Measurements from ENCODE around the gene ATP10B. TPM values are rescaled to one million over a fixed set of nuclear protein-coding genes. Genes with fewer than 3 reads are reported as not detected.

The ATP10B gene
- total and polyA plus RNA-seq, 10 of the 15 experiments (the other 5 are each of a cell fraction or from before 2014, with no cell fraction given): not detected

DNA sequence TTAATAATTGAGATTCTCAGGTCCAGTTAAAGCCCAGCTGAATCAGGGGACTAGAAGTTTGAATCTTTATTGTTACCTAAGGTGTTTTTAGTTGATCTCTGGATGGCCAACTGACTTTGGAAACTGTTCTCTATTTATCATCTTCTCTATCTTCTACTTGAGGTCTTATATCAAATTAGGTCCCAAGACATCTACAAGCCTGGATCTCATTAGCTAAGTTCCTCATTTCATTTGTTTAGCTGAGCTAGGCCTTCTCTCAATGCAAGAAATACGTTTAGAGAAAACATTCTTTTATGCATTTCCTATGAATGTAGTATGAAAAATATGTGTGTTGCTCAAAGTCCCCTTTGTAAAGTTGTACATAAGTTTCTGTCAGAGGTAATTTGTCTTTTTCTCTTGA lies 233.7 kb downstream of the ATP10B start:
- no peak overlapping the region for H3K27ac ChIP-seq (ENCODE audit: control insufficient read depth, insufficient read depth)
- BruUV-seq (replicated peaks): no TSS peak
- ATAC-seq: no peak
- WGBS (ENCODE audit: insufficient coverage, insufficient replicate concordance, low lambda C conversion rate, missing lambda C conversion rate): 0% methylated on average over 1 of the region's 1 CpG
- no peaks in the 10 kb centered on the region for H3K4me1 ChIP-seq (ENCODE audit: control insufficient read depth, insufficient read depth, low read length)
- no peaks in the 10 kb centered on the region for H3K79me2 ChIP-seq (ENCODE audit: control insufficient read depth, insufficient read depth, low read length)
- in situ Hi-C loops (cut with MboI): no loop called here
- H3K4me3 ChIP-seq: no peak overlapping the region
- no peak for DNase-seq (ENCODE audit: low read depth, low spot score)
- H4K20me1 ChIP-seq (ENCODE audit: control insufficient read depth, insufficient read depth): no peaks in the 10 kb centered on the region
- ChIA-PET CTCF (interaction anchor here (1.1 to 1.6 kb wide), 4 partner anchors 110 to 180 kb away, joined by 3 to 5 read pairs (median 4); no protein-coding TSS in a partner anchor), SMC1A (ENCODE audit: uncharacterized antibody, unreplicated experiment) (interaction anchor here (1.3 to 1.6 kb wide), 3 partner anchors 11 to 180 kb away, joined by 3 to 11 read pairs (median 4); no protein-coding TSS in a partner anchor), POLR2A (interaction anchor here (0.8 kb wide), 1 partner anchor 10 kb away, joined by 3 read pairs; no protein-coding TSS in a partner anchor), RAD21 (ENCODE audit: unreplicated experiment) (interaction anchor here (0.7 kb wide), 1 partner anchor 184 kb away, joined by 3 read pairs; no protein-coding TSS in a partner anchor)
- intact Hi-C loops (cut with micrococcal nuclease; ENCODE audit: unreplicated experiment): no loop called here
- no peak overlapping the region for H3K4me2 ChIP-seq (ENCODE audit: control insufficient read depth, insufficient read depth)
- no peaks in the 10 kb centered on the region; a peak in 1 of 4 replicates for H3K27me3 ChIP-seq (replicated peaks in 1 of 2; ENCODE audit: control insufficient read depth in 2 of 2, insufficient read depth in 2 of 2, low read length in 1 of 2)
- H2AFZ ChIP-seq (ENCODE audit: control insufficient read depth, low read depth, low read length): no peak overlapping the region
- H3K9me3 ChIP-seq (replicated peaks; ENCODE audit: control insufficient read depth, insufficient read depth, low read length): no peaks in the 10 kb centered on the region
- no peak for FAIRE-seq
- no peak overlapping the region for H3K9ac ChIP-seq (ENCODE audit: control insufficient read depth, insufficient read depth, low read length)
- no peaks in the 10 kb centered on the region for H3K36me3 ChIP-seq (ENCODE audit: control insufficient read depth in 2 of 2, insufficient read depth in 2 of 2, low read length in 1 of 2)
- no peak for TF ChIP-seq BHLHE40 (IDR thresholded peaks at IDR 0.05; ENCODE audit: borderline replicate concordance in 1 of 2, low read depth in 2 of 2, low read length in 1 of 2)
- TF ChIP-seq HDAC6 (IDR thresholded peaks at IDR 0.05; ENCODE audit: unreplicated experiment): no peak
- TF ChIP-seq ATF7 (IDR thresholded peaks at IDR 0.05; ENCODE audit: low read depth): no peak
- TF ChIP-seq MEF2A (IDR thresholded peaks at IDR 0.05; ENCODE audit: insufficient read depth, low read depth, low read length): no peak
- no peak for TF ChIP-seq ZBED1 (IDR thresholded peaks at IDR 0.05; ENCODE audit: borderline replicate concordance)
- TF ChIP-seq, protein P1, sequence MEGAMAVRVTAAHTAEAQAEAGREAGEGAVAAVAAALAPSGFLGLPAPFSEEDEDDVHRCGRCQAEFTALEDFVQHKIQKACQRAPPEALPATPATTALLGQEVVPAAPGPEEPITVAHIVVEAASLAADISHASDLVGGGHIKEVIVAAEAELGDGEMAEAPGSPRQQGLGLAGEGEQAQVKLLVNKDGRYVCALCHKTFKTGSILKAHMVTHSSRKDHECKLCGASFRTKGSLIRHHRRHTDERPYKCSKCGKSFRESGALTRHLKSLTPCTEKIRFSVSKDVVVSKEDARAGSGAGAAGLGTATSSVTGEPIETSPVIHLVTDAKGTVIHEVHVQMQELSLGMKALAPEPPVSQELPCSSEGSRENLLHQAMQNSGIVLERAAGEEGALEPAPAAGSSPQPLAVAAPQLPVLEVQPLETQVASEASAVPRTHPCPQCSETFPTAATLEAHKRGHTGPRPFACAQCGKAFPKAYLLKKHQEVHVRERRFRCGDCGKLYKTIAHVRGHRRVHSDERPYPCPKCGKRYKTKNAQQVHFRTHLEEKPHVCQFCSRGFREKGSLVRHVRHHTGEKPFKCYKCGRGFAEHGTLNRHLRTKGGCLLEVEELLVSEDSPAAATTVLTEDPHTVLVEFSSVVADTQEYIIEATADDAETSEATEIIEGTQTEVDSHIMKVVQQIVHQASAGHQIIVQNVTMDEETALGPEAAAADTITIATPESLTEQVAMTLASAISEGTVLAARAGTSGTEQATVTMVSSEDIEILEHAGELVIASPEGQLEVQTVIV (IDR thresholded peaks at IDR 0.05; ENCODE audit: borderline replicate concordance, partially characterized antibody): no peak
- no peak for TF ChIP-seq YY1 (IDR thresholded peaks at IDR 0.05; ENCODE audit: low read depth, low read length)
- no peak for TF ChIP-seq SUZ12 (IDR thresholded peaks at IDR 0.05; ENCODE audit: unreplicated experiment)
- TF ChIP-seq, protein P2, sequence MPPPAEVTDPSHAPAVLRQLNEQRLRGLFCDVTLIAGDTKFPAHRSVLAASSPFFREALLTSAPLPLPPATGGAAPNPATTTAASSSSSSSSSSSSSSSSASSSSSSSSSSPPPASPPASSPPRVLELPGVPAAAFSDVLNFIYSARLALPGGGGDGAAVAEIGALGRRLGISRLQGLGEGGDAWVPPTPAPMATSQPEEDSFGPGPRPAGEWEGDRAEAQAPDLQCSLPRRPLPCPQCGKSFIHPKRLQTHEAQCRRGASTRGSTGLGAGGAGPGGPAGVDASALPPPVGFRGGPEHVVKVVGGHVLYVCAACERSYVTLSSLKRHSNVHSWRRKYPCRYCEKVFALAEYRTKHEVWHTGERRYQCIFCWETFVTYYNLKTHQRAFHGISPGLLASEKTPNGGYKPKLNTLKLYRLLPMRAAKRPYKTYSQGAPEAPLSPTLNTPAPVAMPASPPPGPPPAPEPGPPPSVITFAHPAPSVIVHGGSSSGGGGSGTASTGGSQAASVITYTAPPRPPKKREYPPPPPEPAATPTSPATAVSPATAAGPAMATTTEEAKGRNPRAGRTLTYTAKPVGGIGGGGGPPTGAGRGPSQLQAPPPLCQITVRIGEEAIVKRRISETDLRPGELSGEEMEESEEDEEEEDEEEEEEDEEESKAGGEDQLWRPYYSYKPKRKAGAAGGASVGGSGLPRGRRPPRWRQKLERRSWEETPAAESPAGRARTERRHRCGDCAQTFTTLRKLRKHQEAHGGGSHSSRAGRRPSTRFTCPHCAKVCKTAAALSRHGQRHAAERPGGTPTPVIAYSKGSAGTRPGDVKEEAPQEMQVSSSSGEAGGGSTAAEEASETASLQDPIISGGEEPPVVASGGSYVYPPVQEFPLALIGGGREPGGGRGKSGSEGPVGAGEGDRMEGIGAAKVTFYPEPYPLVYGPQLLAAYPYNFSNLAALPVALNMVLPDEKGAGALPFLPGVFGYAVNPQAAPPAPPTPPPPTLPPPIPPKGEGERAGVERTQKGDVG (CRISPR knock-in tag; IDR thresholded peaks at IDR 0.05): no peak
- no peak for TF ChIP-seq ZZZ3 (IDR thresholded peaks at IDR 0.05; ENCODE audit: control insufficient read depth, insufficient read length, low read depth)
- no peak for TF ChIP-seq NFIC (IDR thresholded peaks at IDR 0.05; ENCODE audit: low read depth, low read length)
- TF ChIP-seq RFX5 (IDR thresholded peaks at IDR 0.05; ENCODE audit: low read depth, low read length): no peak
- no peak for TF ChIP-seq EP300 (IDR thresholded peaks at IDR 0.05; ENCODE audit: borderline replicate concordance in 1 of 2, control insufficient read depth in 1 of 2, low read depth in 2 of 2, low read length in 2 of 2)
- TF ChIP-seq, protein P3, sequence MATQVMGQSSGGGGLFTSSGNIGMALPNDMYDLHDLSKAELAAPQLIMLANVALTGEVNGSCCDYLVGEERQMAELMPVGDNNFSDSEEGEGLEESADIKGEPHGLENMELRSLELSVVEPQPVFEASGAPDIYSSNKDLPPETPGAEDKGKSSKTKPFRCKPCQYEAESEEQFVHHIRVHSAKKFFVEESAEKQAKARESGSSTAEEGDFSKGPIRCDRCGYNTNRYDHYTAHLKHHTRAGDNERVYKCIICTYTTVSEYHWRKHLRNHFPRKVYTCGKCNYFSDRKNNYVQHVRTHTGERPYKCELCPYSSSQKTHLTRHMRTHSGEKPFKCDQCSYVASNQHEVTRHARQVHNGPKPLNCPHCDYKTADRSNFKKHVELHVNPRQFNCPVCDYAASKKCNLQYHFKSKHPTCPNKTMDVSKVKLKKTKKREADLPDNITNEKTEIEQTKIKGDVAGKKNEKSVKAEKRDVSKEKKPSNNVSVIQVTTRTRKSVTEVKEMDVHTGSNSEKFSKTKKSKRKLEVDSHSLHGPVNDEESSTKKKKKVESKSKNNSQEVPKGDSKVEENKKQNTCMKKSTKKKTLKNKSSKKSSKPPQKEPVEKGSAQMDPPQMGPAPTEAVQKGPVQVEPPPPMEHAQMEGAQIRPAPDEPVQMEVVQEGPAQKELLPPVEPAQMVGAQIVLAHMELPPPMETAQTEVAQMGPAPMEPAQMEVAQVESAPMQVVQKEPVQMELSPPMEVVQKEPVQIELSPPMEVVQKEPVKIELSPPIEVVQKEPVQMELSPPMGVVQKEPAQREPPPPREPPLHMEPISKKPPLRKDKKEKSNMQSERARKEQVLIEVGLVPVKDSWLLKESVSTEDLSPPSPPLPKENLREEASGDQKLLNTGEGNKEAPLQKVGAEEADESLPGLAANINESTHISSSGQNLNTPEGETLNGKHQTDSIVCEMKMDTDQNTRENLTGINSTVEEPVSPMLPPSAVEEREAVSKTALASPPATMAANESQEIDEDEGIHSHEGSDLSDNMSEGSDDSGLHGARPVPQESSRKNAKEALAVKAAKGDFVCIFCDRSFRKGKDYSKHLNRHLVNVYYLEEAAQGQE (IDR thresholded peaks at IDR 0.05; ENCODE audit: low read depth, low read length): no peak

All from GM12878 (cell line).